GM19372 (cell line): ENCODE measurements around the gene SEMA3G.

Experiments used
- ATAC-seq: cut with Tn5 transposase; IDR thresholded peaks from one replicate; pipeline ENCODE4 v1.9.1; 2021; ENCODE audit warnings: mild to moderate bottlenecking, low read depth, moderate library complexity; ENCODE audit not compliant: unreplicated experiment

The SEMA3G gene

DNA sequence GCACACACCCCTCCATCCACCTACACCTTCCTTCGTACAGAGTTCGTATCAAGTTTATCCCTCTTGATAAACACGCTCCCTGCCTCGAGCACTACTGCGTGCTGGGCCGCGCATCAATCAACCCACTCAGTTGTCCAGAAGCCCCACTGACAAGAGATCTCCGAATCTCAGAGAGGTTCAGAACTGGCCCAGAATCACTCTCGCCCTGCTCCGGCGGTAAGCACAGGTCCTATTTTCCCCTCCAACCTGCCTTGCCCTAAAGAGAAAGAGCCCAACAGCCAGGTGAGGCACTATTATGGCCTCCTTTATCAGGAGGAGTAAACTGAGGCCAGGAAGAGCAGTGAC is 10.0 kb upstream of the SEMA3G start:
- ATAC-seq, result no peak

DNA sequence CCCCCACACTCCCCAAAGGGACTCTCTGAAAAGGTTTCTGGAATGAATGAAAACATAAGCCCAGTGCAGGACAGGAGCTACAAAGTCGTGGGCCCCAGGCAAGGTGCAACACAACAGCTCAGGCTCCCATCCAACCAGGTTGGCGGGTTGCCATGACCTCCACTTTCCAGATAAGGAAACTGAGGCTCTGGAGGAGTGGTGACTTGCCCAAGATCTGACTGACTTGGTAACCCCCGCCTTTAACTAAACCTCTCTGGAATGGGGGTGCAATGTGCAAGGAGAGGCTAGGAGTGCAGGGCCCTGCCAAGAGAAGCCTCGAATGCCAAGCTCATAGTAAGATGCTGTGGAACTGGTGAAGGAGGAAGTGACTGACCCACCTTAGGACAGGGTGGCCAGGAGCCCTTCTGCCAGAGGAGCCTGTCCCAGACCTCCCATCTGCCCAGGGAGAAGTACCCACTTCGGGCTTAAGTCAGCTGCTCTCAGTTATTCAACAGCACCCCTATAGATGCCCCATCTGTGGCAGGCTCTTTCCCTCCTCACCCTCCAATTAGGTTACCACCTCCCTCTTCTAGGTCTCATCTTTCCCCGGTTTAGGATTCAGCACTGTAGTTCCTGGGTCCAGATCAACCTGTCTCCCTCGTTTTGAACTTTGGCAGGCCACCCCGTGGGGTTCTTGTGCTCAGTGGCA is 9.5 kb upstream of the SEMA3G start:
- ATAC-seq, result no peak

DNA sequence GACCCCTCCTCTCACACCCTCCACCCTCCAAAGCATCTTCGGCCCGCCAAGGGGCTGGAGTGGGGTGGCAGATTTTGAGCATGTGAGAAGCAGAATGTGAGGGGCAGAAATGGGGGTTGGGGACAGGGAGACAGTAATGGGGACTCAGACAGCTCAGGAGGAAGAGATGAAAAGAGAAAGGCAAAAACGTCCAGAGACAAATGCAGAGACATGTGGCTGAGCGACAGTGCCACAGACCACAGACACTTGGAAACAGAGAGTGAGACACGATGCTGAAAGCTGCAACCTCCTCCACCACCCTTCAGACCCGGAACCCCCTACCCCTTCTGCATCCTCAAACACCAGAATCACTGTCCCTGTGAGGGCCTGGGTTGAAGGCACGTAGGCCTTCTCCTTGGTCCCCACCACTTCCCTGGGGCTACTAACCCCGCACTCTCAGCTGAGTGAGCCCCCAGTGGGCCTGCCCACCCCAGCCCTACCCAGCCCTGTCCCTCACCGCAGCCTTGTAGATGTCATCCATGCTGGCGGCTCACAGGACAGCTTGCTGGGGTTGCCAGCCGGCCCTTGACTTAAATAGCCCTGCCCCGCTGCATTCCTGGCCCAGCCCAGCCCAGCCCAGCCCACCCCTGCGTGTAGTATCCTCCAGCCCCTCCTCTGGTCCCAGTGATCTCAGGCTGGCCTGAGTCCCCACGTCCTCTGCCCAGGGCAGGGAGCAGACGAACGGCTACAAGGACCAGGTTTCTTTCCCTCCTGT is 8.8 kb upstream of the SEMA3G start, which contains the start of gene TNNC1:
TSS of gene TNNC1 (minus strand) at position 546 of the 754 bp plus-strand sequence. CDS start at position 520, 26 bp downstream.
- no peak for ATAC-seq

DNA sequence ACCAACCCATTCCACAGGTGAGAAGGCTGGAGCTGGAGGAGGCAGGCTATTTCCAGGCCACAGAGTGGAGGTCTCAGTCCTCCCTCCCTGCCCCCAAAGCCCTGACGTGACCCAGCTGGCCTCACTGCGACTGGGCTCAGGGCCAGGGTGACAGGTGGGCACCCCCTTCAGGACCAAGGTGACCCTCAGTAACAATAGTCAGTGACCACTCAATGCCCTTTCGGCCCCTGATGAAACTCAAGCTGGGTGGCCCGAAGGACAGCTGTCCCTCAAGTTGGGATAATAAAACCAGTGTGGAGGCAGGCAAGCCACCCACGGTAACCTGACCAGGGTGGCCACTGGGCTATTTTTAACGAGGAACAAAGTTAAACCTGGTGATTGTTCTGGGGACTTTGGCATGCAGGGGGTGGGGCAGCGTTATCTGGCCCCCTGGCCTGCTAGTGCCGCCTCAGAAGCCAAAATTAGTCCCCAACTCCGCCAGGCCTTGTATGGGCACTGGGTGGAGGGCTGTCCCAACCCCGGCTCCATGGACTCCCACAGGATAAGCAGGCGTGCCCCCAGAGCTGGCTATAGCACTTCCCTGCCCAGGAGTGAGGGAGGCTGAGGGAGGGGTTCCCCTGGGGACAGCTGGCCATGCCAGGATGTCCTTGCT is 7.8 kb upstream of the SEMA3G start:
- ATAC-seq, result no peak

DNA sequence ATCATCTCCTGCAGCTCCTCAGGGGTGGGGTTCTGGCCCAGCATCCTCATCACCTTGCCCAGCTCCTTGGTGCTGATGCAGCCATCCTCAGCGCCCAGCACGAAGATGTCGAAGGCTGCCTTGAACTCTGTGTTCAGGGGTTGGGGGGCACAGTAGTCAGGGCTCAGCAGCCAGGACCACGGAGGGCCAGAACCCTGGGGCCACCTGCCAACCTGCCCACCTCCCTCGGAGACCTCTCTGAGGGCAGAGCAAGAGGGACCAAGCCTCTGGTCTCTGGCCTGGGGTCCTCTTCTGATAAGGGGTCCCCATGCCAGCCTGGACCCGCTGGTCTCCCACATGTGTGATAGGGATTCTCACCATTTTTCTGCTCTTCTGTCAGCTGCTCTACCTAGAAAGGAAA is 7.2 kb upstream of the SEMA3G start:
- no peak for ATAC-seq

DNA sequence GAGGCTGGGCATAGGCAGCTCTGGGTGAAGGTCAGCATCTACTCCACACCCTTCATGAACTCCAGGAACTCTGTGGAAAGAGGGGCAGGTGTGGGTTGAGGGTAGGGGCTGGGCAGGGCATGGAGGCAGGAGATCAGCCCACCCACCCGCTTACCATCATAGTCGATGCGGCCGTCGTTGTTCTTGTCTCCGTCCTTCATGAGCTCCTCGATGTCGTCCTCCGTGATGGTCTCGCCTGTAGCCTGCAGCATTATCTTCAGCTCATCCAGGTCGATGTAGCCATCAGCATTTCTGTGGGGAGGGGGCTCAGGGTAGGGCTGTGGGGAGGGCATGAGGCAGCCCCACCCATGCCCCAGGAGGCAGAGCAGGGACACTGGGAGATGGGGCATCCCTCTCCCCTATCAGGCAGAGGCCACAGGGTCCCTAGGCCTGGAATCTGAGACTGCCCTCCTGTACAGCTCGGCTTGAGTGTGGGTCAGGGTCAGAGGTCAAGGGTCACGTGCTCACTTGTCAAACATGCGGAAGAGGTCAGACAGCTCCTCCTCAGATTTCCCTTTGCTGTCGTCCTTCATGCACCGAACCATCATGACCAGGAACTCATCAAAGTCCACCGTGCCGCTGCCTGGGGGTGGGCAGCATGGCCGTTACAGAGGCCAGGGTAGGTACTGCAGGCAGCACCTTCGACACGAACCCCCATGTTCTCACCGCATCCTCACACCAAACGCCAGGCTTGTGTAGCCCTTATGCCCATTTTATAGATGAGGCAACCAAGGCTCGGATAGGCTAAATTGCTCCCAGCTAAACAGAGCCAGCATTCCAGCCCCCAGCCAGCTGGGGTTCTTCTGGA is 6.6 kb upstream of the SEMA3G start:
- no peak for ATAC-seq

DNA sequence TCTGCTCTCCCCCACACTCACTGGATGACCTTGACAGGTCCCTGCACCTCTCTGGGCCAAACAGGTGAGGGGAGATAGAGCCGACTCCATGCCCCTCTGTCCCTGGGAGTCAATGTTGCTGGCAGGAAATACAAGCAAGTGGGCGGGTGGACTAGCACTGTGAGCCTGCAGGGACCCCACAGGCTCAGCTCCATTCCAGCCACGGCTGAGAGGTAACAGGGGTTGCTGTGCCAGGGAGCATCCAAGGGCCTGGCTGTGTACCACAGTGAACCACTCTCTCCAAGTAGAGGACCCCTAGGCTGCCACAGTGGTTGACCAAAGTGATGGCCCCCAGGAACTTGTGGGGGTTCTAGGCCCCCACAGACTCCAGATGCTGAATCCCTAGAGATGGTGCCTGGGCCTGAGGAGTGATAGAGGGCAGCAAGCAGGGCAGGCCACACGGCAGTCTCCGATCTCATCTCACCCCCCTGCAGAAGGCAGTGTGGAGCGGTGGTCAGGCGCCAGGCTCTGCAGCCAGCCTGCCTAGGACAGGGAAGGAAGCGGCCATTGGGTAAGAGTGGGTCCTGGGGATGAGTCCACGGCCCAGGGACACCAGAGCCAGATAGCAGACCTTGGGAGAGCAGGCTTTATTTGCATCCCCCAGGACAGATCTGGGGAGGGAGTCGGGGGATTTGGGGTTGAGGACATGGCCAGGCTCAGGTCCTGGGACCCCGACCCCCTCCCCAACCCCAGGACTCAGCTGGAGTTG is 5.8 kb upstream of the SEMA3G start:
- ATAC-seq, result no peak

DNA sequence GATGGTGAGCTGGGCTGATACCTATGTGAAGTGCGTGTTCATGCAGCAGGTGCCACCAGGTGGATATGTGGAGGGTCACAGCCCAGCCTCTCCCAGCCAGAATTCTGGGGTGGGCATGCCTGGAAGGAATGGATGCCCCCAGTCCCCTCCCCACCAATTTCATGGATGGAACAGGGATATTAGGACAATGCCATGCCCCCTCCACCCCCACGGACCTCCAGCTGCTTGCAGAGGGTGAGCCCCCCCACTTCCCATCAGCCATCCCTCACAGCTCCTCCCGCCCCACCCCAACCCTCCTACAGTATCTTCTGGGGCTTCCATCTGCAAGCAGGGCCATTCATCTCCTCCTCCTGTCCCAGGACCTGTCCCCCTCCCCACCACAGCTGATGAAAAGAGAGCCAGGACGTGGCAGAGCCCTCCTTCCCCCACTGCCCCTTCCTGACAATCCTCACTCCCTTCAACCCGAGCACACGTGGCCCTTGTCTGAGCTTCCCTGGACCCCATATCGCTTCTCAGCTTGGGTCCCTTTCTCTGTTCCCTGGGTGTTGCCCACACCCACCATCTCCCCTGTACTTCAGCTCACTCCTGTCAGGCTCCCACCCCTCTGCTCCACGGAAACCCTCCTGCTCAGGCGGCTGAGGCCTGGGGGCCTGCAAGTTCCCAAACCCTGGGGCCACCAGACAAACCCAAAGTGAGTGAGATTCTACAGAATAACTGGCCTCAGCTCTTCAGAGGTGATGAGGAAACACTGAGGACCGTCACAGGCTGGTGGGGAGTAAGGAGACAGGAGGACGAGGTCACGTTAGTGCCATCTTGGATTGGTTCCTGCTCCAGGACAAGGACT is 2.8 kb upstream of the SEMA3G start:
- no peak for ATAC-seq

DNA sequence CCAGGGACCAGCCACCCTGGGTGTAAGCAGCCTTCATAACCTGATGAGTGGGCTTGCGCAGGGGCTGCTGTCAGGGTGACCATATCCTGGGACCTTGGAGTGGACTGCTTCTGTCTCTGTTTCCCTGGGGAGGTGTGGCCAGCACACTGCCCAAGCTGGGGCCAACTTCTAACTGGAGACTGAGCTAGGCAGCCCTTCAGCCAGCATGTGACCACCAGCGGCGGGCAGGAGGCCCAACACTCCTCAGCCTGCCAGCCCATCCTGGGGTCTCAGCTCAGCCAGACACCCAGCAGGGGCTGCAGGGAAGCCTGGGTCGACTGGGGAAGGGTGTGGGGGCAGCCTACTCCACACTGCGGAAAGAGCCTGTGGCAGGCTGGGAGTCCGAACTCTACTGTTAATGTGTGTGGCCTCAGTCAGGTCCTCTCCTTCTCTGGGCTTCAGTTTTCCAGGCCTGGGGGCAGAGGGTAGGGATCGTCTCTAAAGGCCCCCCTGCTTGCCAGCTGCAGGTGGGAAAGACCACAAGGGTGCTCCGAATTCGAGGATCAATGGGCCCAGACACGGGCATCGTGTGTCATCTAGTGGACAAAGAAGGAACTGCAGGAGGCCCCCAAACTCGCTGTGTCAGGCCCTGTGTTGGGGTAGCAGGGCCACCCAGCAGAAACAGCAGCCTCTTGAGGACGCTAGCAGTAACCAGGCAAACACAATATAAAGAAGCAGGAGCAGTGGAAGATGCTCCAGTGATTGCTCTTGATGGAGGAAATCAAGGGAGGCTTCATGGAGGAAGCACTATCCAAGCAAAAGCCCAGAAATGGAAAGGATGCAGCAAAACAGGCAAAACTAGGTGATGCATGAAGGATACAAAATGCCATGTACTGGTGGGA is 2.0 kb upstream of the SEMA3G start:
- no peak for ATAC-seq

DNA sequence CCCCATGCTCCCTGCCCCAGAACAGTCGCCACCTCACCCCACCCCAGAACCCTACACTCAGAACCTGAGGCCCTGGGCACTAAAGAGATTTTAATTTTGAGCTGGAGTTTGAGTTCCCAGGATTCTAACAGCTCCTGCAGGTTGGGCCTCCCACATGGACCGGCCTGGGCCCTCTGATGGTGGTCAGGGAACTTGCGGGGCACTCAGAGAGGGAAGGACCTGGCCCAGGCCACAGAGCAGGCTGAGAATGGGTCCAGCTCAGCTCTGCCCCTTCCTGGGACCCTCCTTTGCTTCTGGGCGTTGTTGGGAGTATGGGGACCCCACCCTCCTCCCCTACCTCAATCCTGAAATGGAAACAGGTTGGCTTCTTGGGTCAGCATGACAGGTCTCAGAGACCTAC is 1.1 kb upstream of the SEMA3G start:
- no peak for ATAC-seq

DNA sequence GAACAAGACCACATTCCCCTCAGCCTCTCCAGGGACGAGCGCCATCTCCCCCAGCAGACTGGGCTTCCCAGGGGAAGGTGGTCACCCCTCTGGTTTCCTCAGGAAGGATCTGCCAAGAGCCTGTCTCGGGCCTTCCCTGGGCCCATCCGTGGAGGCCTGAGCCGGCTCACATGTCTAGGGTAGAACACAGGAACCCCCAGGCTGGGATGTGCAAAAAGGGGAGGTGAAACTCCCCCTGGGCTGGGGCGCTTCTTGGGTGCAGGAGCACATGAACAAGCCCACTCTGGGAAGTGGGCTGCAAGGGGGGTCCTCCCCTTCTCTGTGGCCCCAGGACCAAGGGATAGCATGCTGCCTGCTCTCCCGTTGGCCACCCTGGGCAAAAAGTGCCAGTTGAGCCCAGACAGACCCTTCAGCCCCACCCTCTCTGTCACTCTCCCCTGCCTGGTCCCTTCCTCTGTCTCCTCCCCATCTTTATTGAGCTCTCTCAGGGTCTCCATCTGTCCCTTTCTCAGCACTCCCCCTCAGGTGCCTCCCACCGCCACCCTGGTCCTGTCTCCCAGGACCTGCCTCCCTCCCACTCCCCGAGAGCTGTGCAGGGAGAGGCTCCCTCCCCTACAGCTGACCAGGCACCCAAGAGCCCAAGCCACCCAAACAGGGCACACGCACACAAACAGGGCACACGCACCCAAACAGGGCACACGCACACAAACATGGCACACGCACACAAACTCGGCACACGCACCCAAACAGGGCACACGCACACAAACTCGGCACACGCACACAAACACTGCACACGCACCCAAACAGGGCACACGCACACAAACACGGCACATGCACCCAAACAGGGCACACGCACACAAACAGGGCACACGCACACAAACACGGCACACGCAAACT is 864 bp downstream of the SEMA3G start:
- ATAC-seq, result no peak

DNA sequence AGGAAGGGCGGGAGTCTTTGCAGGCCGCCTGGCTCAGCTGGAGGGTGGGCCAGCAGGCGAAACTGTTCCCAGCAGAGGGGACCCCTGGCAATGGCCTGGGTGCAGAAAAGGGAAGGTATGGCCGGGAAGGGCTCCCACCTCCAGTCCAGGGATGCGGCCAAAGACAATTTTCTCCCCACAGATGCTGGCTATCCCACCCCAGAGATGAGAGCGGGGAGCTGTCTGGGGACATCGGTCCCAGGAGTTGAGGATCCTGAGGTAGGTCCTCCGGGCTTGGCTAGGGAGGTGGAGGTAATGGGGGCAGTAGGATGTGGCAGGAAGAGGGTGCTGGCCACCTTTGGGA is 1.7 kb downstream of the SEMA3G start:
- no peak for ATAC-seq

DNA sequence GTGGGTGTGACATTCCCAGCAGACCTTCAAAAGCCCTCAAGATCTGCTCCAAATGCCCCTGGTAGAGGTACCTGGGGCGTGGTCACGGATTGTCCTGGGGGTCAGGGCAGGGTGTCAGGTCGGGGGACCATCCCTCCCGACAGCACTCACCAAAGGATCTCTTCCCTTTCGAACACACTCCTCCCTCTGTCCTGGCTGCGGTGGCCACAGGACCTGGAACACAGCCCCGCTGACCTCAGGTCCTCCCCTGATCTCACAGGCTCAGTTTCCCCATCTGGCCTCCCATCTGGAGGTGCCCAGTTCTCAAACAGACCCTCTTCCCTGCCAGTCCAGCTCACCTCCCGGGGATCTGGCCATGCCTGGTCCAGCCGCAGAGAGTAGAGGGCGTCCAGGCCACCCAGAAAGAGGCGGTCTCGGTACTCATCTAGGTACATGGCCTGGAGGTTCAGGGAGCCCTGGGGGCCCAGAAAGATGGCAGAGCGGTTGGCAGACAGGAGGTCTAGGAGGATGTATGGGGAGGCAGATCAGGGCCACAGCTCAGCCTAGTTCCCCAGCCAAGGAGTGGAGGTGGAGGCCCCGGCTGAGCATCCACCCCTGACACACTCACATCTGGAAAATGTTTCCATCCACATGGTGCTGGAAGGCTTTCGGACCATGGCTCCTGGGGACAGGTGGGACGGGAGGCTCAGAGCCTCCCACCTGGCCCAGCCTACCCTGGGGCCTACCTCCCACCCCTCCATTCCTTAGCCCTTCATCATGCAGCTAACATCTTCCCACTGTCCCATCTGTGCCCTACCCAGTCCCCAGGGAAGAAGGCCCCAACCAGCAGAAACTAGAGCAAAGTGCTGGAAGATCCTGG is 2.3 kb downstream of the SEMA3G start:
- no peak for ATAC-seq

DNA sequence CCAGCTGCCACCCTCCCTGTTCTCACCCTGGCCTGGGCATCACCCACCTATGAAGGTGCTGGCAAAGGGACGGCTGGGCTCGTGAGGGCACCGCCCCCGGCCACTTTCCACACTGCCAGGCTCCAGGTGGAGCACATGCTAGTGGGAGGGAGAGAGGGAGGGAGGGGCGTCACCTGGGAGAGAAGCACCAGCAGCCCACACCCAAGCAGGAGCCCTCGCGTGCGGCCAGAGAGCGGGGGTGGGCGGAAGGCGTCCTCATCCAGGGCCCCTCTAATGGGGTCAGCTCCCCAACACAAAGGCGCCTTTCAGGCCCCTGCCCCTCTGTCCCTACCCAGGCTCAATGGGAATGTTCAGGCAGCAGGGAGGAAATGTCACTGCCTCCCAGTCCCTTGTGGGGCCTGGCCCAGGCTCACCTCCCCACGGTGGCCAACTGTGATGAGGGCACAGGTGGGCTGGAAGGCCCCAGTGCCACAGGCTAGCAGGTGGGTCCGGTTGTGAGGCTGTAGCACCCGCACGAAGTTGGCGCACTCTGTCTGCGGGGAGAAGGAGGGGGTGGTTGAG is 3.1 kb downstream of the SEMA3G start:
- no peak for ATAC-seq

DNA sequence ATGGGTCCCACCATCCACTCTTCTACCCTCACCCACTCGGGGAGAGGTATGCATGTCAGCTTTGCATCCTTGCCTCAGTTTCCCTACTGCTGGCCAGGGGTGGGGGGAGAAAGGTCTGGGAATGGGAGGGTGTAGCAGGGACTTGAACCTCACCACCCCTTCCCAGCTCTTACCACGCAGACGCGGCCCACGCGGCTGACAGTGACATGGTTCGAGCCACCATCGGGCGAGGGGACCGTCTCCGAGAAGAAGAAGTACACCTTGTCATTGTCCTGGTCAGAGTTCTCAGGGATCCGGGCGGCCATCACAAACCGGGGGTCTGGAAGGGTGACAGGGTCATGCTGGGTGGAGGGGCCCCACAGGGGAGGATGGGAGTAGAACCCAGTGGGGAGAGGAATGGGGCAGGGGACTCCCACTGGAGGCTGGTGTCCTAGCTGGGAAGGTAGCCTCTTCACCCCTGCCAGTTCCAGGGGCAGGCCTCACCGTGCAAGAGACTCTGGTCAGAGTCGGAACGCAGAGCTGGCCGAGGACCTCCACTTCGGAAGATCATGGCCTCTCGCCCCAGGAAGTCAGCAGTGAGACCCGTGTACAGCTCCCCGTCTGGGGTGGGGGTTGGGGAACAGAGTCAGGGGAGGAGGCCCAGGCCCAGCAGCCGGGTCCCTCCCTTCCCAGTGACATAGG is 3.7 kb downstream of the SEMA3G start:
- no peak for ATAC-seq

DNA sequence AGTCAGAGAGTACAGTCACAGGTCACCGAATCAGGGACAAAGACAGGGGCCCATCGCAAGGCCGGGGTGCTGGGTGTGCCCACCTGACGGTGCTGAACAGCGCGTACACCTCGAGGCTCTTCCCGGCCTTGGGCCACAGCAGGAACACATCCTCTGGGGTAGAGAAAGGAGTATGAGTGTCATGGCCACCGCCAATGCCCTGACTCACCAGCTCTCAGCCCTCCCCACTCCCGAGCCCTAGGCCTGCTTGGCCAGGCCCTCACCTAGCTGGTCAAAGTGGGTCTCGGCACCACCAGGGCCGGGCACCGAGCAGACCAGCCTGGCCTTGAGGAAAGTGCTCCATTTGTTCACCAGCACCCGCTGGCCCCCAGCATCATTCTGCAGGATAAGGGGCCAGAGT is 4.2 kb downstream of the SEMA3G start:
- no peak for ATAC-seq
